GM06990 (cell line): ENCODE results near the gene ZFHX3.

Experiments
- DNase-seq: peaks from one replicate; pipeline ENCODE4 v3.0.0-alpha.2; 2011; ENCODE audit not compliant: insufficient read length; ENCODE audit errors: extremely low read depth
- H3K27me3 ChIP-seq: replicated peaks from 2 replicates; pipeline ENCODE4 v1.6.0; 2011; ENCODE audit warnings: low read length; ENCODE audit not compliant: control insufficient read depth, insufficient read depth
- H3K36me3 ChIP-seq: 2 replicates; pipeline ENCODE4 v1.5.1; 2011; ENCODE audit warnings: low read length; ENCODE audit not compliant: control insufficient read depth, insufficient read depth
- H3K4me3 ChIP-seq: replicated peaks from 2 replicates; pipeline ENCODE4 v1.5.1; 2011; ENCODE audit warnings: low read depth, mild to moderate bottlenecking, control low read depth, low read length
- CTCF ChIP-seq: IDR thresholded peaks from 2 replicates; pipeline ENCODE4 v1.5.1; 2011; ENCODE audit warnings: low read length, control low read depth, mild to moderate bottlenecking, inconsistent platforms; ENCODE audit not compliant: insufficient read depth, poor library complexity, severe bottlenecking

ZFHX3 gene

GRCh38 chr16:72922714-72923113 lies 125.2 kb downstream of the ZFHX3 start:
- no peak overlapping the region for H3K4me3 ChIP-seq
- no peaks in the 10 kb centered on the region for H3K36me3 ChIP-seq
- no peaks in the 10 kb centered on the region for H3K27me3 ChIP-seq
- no peak for TF ChIP-seq CTCF
- DNase-seq = no peak

GRCh38 chr16:72921620-72922019 lies 126.3 kb downstream of the ZFHX3 start:
- DNase-seq = no peak
- no peak for TF ChIP-seq CTCF
- Histone ChIP-seq H3K27me3 (no peaks in the 10 kb centered on the region), H3K4me3 (no peak overlapping the region), H3K36me3 (no peaks in the 10 kb centered on the region)

- H3K36me3 ChIP-seq = no peaks in the 10 kb centered on the region
- no peak for DNase-seq
- H3K27me3 ChIP-seq = no peaks in the 10 kb centered on the region
- TF ChIP-seq CTCF = no peak
- H3K4me3 ChIP-seq = no peak overlapping the region
Observed at GRCh38 chr16:72921106-72921505, 126.8 kb downstream of the ZFHX3 start.

GRCh38 chr16:72917051-72917450 lies 130.9 kb downstream of the ZFHX3 start:
- no peaks in the 10 kb centered on the region for H3K36me3 ChIP-seq
- no peak overlapping the region for H3K4me3 ChIP-seq
- no peaks in the 10 kb centered on the region for H3K27me3 ChIP-seq
- no peak for DNase-seq
- no peak for TF ChIP-seq CTCF

- no peaks in the 10 kb centered on the region for H3K27me3 ChIP-seq
- no peaks in the 10 kb centered on the region for H3K36me3 ChIP-seq
- no peak for DNase-seq
- H3K4me3 ChIP-seq = no peak overlapping the region
- TF ChIP-seq CTCF = no peak
Observed at GRCh38 chr16:72915331-72915730, 132.6 kb downstream of the ZFHX3 start.

GRCh38 chr16:72913551-72913950 lies 134.4 kb downstream of the ZFHX3 start:
- Histone ChIP-seq H3K27me3 (no peaks in the 10 kb centered on the region), H3K4me3 (no peak overlapping the region), H3K36me3 (no peaks in the 10 kb centered on the region)
- no peak for DNase-seq
- TF ChIP-seq CTCF = no peak
